Measurements from ENCODE around the gene SPEG. TPM values are rescaled to one million over a fixed set of nuclear protein-coding genes. Genes with fewer than 3 reads are reported as not detected.

Gene SPEG
- total RNA-seq, 1 donor from 2014 or later: 6.5 TPM

- H3K4me3 ChIP-seq: no peak overlapping the region
- H3K4me1 ChIP-seq: peaks cover 30% of the 10 kb centered on the region
- H3K27ac ChIP-seq: no peak overlapping the region
- no peak for ATAC-seq
- no peak for TF ChIP-seq CTCF (IDR thresholded peaks at IDR 0.05)
- peaks cover 32% of the 10 kb centered on the region for H3K36me3 ChIP-seq
- intact Hi-C loops (cut with DNase I): no loop called here
- DNase-seq: no peak
- no peaks in the 10 kb centered on the region for H3K9me3 ChIP-seq
- H3K27me3 ChIP-seq (ENCODE audit: low read depth): peaks cover 8% of the 10 kb centered on the region
Observed at GRCh38 chr2:219540784-219541504, 106.3 kb downstream of the SPEG start.

- H3K9me3 ChIP-seq: no peaks in the 10 kb centered on the region
- DNase-seq: peak; percentile 91
- peaks cover 8% of the 10 kb centered on the region for H3K27me3 ChIP-seq (ENCODE audit: low read depth)
- H3K36me3 ChIP-seq: peaks cover 32% of the 10 kb centered on the region
- H3K27ac ChIP-seq: no peak overlapping the region
- peaks cover 30% of the 10 kb centered on the region for H3K4me1 ChIP-seq
- peak overlapping the region; percentile 86 for H3K4me3 ChIP-seq
- intact Hi-C loops (cut with DNase I): no loop called here
- peak; percentile 61 to 66 for ATAC-seq
- TF ChIP-seq CTCF (IDR thresholded peaks at IDR 0.05): peak; percentile 90
Observed at GRCh38 chr2:219541611-219542180, 107.1 kb downstream of the SPEG start.

- peak; percentile 5 for TF ChIP-seq CTCF (IDR thresholded peaks at IDR 0.05)
- ATAC-seq: peak; percentile 51 to 61
- intact Hi-C loops (cut with DNase I): no loop called here
- H3K27me3 ChIP-seq (ENCODE audit: low read depth): peaks cover 8% of the 10 kb centered on the region
- peaks cover 30% of the 10 kb centered on the region for H3K4me1 ChIP-seq
- peaks cover 32% of the 10 kb centered on the region for H3K36me3 ChIP-seq
- peak overlapping the region; percentile 86 for H3K4me3 ChIP-seq
- peak overlapping the region; percentile 88 for H3K27ac ChIP-seq
- DNase-seq: no peak
- no peaks in the 10 kb centered on the region for H3K9me3 ChIP-seq
Observed at GRCh38 chr2:219542931-219543595, 108.4 kb downstream of the SPEG start.

- intact Hi-C loops (cut with DNase I): no loop called here
- peak within 1 kb of the TSS; percentile 86 for H3K4me3 ChIP-seq
- peak within 1 kb of the TSS; percentile 88 for H3K27ac ChIP-seq
- ATAC-seq (peak; percentile 93 to 94), DNase-seq (peak; percentile 98)
- H3K36me3 ChIP-seq: peaks cover 29% of the 10 kb centered on the region
- no peak for TF ChIP-seq CTCF (IDR thresholded peaks at IDR 0.05)
- H3K27me3 ChIP-seq (ENCODE audit: low read depth): peaks cover 8% of the 10 kb centered on the region
- no peaks in the 10 kb centered on the region for H3K9me3 ChIP-seq
- peaks cover 30% of the 10 kb centered on the region for H3K4me1 ChIP-seq
Observed at GRCh38 chr2:219543596-219544358, 109.1 kb downstream of the SPEG start, which contains the start of the genes CHPF and TMEM198. Gene CHPF (minus strand): TSS chr2:219543809. CDS start chr2:219543538, 271 bp downstream. Gene TMEM198 (plus strand): TSS chr2:219544028. CDS start chr2:219544728, 700 bp downstream.

- no peaks in the 10 kb centered on the region for H3K9me3 ChIP-seq
- H3K27ac ChIP-seq: no peak overlapping the region
- no peak for TF ChIP-seq CTCF (IDR thresholded peaks at IDR 0.05)
- no peak for DNase-seq
- no peak for ATAC-seq
- H3K36me3 ChIP-seq: peaks cover 22% of the 10 kb centered on the region
- peaks cover 30% of the 10 kb centered on the region for H3K4me1 ChIP-seq
- intact Hi-C loops (cut with DNase I): no loop called here
- peak overlapping the region; percentile 86 for H3K4me3 ChIP-seq
- peaks cover 3% of the 10 kb centered on the region for H3K27me3 ChIP-seq (ENCODE audit: low read depth)
Observed at GRCh38 chr2:219544567-219544966, 109.9 kb downstream of the SPEG start.
